OCI-LY3 (cell line): Measurements from ENCODE around the gene RRP36.

Source experiments
- H2AFZ ChIP-seq: fragments of 200-600, 300-600 bp; shearing (Covaris generic); 2 replicates; pipeline ENCODE4 v1.6.0; 2014; ENCODE audit warnings: antibody characterized with exemption, low read depth, low read length
- H3K27ac ChIP-seq: fragments of 200-600, 300-600 bp; sonication (generic); 2 replicates; pipeline ENCODE4 v1.5.1; 2014; ENCODE audit warnings: mild to moderate bottlenecking, low read length, moderate library complexity, mixed read lengths
- H3K27me3 ChIP-seq: fragments of 200-600, 300-600 bp; sonication (generic); 2 replicates; pipeline ENCODE4 v1.6.1; 2014; ENCODE audit warnings: low read depth, low read length, mixed read lengths
- H3K36me3 ChIP-seq: fragments of 200-600, 300-600 bp; sonication (generic); replicated peaks from 2 replicates; pipeline ENCODE3; 2014; ENCODE audit warnings: low read depth, low read length, mixed read lengths
- H3K4me1 ChIP-seq: fragments of 300-600, 200-600 bp; sonication (generic); 2 replicates; pipeline ENCODE4 v1.6.1; 2014; ENCODE audit warnings: low read length, mixed read lengths
- H3K4me2 ChIP-seq: fragments of 200-600, 300-600 bp; sonication (generic); 2 replicates; pipeline ENCODE4 v1.6.1; 2014; ENCODE audit warnings: low read length, mixed read lengths
- H3K4me3 ChIP-seq: fragments of 300-600, 200-600 bp; sonication (generic); 2 replicates; pipeline ENCODE4 v1.5.1; 2014; ENCODE audit warnings: antibody characterized with exemption, mild to moderate bottlenecking, low read length, moderate library complexity
- H3K79me2 ChIP-seq: fragments of 300-600, 200-600 bp; shearing (Covaris generic); 2 replicates; pipeline ENCODE4 v1.6.1; 2014; ENCODE audit warnings: mild to moderate bottlenecking, low read length, mixed read lengths
- H3K9ac ChIP-seq: fragments of 300-600, 200-600 bp; shearing (Covaris generic); 2 replicates; pipeline ENCODE4 v1.6.0; 2014; ENCODE audit warnings: mild to moderate bottlenecking, low read length, moderate library complexity
- H3K9me3 ChIP-seq: fragments of 200-600, 300-600 bp; shearing (Covaris generic); 2 replicates; pipeline ENCODE4 v1.6.1; 2014; ENCODE audit warnings: low read length, mixed read lengths; ENCODE audit not compliant: insufficient read depth
- H4K20me1 ChIP-seq: fragments of 200-600, 300-600 bp; sonication (generic); 2 replicates; pipeline ENCODE4 v1.6.1; 2016; ENCODE audit warnings: low read length, mixed read lengths; ENCODE audit not compliant: insufficient read depth
- CTCF ChIP-seq: fragments of 200-600, 300-600 bp; sonication (generic); IDR thresholded peaks from 2 replicates; pipeline ENCODE4 v1.5.1; 2014; ENCODE audit warnings: antibody characterized with exemption, low read length, low read depth
- EZH2phosphoT487 ChIP-seq: fragments of 200-600 bp; shearing (Covaris generic); IDR thresholded peaks from 2 replicates; pipeline ENCODE4 v1.6.1; 2018; ENCODE audit warnings: antibody characterized with exemption, mixed run types, low read depth

RRP36 gene

GRCh38 chr6:42978487-42978838 is 43.0 kb upstream of the RRP36 start:
- TF ChIP-seq CTCF (no peak), EZH2phosphoT487 (no peak)
- Histone ChIP-seq H3K4me3 (peak overlapping the region; percentile 91), H3K4me2 (peak overlapping the region; percentile 96), H2AFZ (peak overlapping the region; percentile 43), H3K4me1 (peaks cover 14% of the 10 kb centered on the region; the same call in 1 of the 2 replicates), H3K27ac (peak overlapping the region; percentile 76), H4K20me1 (no peaks in the 10 kb centered on the region), H3K79me2 (peaks cover 26% of the 10 kb centered on the region), H3K36me3 (peaks cover 11% of the 10 kb centered on the region), H3K9me3 (no peaks in the 10 kb centered on the region), H3K27me3 (no peaks in the 10 kb centered on the region), H3K9ac (peak overlapping the region; percentile 93)

GRCh38 chr6:42978839-42979522 is 42.4 kb upstream of the RRP36 start, which contains the start of gene PEX6:
Gene PEX6 (minus strand): TSS chr6:42979181. CDS start chr6:42979150, 31 bp downstream.
- no peaks in the 10 kb centered on the region for H3K9me3 ChIP-seq
- TF ChIP-seq CTCF, result no peak
- TF ChIP-seq EZH2phosphoT487, result no peak
- H3K9ac ChIP-seq, result peak within 1 kb of the TSS; percentile 93

GRCh38 chr6:42979523-42980177 is 41.8 kb upstream of the RRP36 start:
- Histone ChIP-seq H3K79me2 (peaks cover 28% of the 10 kb centered on the region), H3K4me2 (peak overlapping the region; percentile 96), H3K27ac (peak overlapping the region; percentile 76), H3K4me1 (peaks cover 19% of the 10 kb centered on the region; the same call in 1 of the 2 replicates), H3K9me3 (no peaks in the 10 kb centered on the region), H3K36me3 (peaks cover 7% of the 10 kb centered on the region), H2AFZ (peak overlapping the region; percentile 96), H3K9ac (peak overlapping the region; percentile 93), H4K20me1 (no peaks in the 10 kb centered on the region), H3K27me3 (no peaks in the 10 kb centered on the region), H3K4me3 (peak overlapping the region; percentile 91)
- TF ChIP-seq CTCF, result no peak
- TF ChIP-seq EZH2phosphoT487, result no peak

More at GRCh38 chr6:42978839-42979522, 42.4 kb upstream of the RRP36 start, which contains the start of gene PEX6:
- peak within 1 kb of the TSS; percentile 76 for H3K27ac ChIP-seq
- peak within 1 kb of the TSS; percentile 96 for H2AFZ ChIP-seq
- H3K36me3 ChIP-seq, result peaks cover 8% of the 10 kb centered on the region
- peak within 1 kb of the TSS; percentile 91 for H3K4me3 ChIP-seq
- H3K27me3 ChIP-seq, result no peaks in the 10 kb centered on the region
- H3K79me2 ChIP-seq, result peaks cover 26% of the 10 kb centered on the region
- peaks cover 19% of the 10 kb centered on the region; the same call in 1 of the 2 replicates for H3K4me1 ChIP-seq
- no peaks in the 10 kb centered on the region for H4K20me1 ChIP-seq
- H3K4me2 ChIP-seq, result peak within 1 kb of the TSS; percentile 96

- no peak overlapping the region for H3K9ac ChIP-seq
- no peaks in the 10 kb centered on the region for H3K9me3 ChIP-seq
- TF ChIP-seq EZH2phosphoT487 (no peak), CTCF (no peak)
- H3K79me2 ChIP-seq, result peaks cover 45% of the 10 kb centered on the region
- no peak overlapping the region for H3K27ac ChIP-seq
- H3K4me1 ChIP-seq, result peaks cover 24% of the 10 kb centered on the region
- peaks cover 6% of the 10 kb centered on the region for H3K36me3 ChIP-seq
- H4K20me1 ChIP-seq, result no peaks in the 10 kb centered on the region
- no peak overlapping the region for H2AFZ ChIP-seq
- no peak overlapping the region for H3K4me3 ChIP-seq
- no peak overlapping the region for H3K4me2 ChIP-seq
- H3K27me3 ChIP-seq, result no peaks in the 10 kb centered on the region
These were observed 39.6 kb upstream of the RRP36 start for GRCh38 chr6:42981836-42982235.
